Heart right ventricle (tissue), 16 donors: ENCODE data around the gene KCNJ16. TPM values are rescaled to one million over a fixed set of nuclear protein-coding genes. Genes with fewer than 3 reads are reported as not detected.

Experiments used
- ATAC-seq, 8 donors: fragments of 200-7000 bp; cut with Tn5 transposase; one replicate each; pipeline ENCODE4 v1.9.1; 2020; ENCODE audit warnings: mild to moderate bottlenecking in 8 of 8, moderate library complexity in 8 of 8, moderate number of reproducible peaks in 1 of 8
- DNase-seq, 2 donors: peaks; one replicate each; pipeline ENCODE4 v3.0.0-alpha.2; 2020
- H3K27ac ChIP-seq, 10 donors: fragments of 200-600 bp; sonication (generic) in 2 of 10; one replicate each; pipeline versions ENCODE4 v1.5.0 to v1.8.0; 2020 to 2022; ENCODE audit warnings: mild to moderate bottlenecking in 3 of 10
- H3K27me3 ChIP-seq, 7 donors: fragments of 200-600 bp; one replicate each; pipeline ENCODE4 v1.8.0; 2021 to 2022; ENCODE audit warnings: mild to moderate bottlenecking in 2 of 7
- H3K36me3 ChIP-seq, 9 donors: fragments of 200-600 bp; sonication (generic) in 1 of 9; one replicate each; pipeline versions ENCODE4 v1.5.0 to v1.8.0; 2020 to 2022; ENCODE audit warnings: mild to moderate bottlenecking in 2 of 9
- H3K4me1 ChIP-seq, 9 donors: fragments of 200-600 bp; sonication (generic) in 1 of 9; one replicate each; pipeline versions ENCODE4 v1.5.0 to v1.8.0; 2020 to 2022; ENCODE audit warnings: mild to moderate bottlenecking in 4 of 9
- H3K4me3 ChIP-seq, 10 donors: fragments of 200-600 bp; sonication (generic) in 2 of 10; one replicate each; pipeline versions ENCODE4 v1.5.0 to v1.8.0; 2020 to 2022; ENCODE audit warnings: mild to moderate bottlenecking in 7 of 10, moderate library complexity in 2 of 10
- H3K9me3 ChIP-seq, 11 donors: fragments of 200-600 bp in 10 of 11; sonication (generic) in 2 of 11; one replicate each; pipeline versions ENCODE4 v1.5.0 to v1.8.0; 2013 to 2022; ENCODE audit warnings: mild to moderate bottlenecking in 2 of 11, control low read depth in 1 of 11, moderate library complexity in 1 of 11
- CTCF ChIP-seq, 9 donors: fragments of 200-600 bp; sonication (generic) in 2 of 9; IDR thresholded peaks; one replicate each; pipeline versions ENCODE4 v1.5.0 to v1.8.0; 2021 to 2022; ENCODE audit warnings: antibody characterized with exemption in 9 of 9, mild to moderate bottlenecking in 5 of 9, moderate library complexity in 1 of 9
- WGBS, 2 donors: extraction: QIAGEN DNeasy Blood & Tissue Kit; methylation state at CpG; one replicate each; pipeline ENCODE4 v1.1.7; 2013; ENCODE audit warnings: inconsistent platforms in 1 of 2; 5-methylcytosine and 5-hydroxymethylcytosine counted together
- intact Hi-C, 10 donors: fragments of 100-400 bp; cut with DNase I; formaldehyde crosslinking; loops; one replicate each; pipeline versions ENCODE4 v1.11.1 to v1.14.2; 2022
- polyA plus RNA-seq, 2 donors: library from polyadenylated mRNA; stranded (reverse); fragments of 200-250 nt; gene quantifications; one replicate each; pipeline ENCODE4 v1.2.3, GENCODE V29; 2013
- total RNA-seq, 10 donors: library from RNA; stranded (reverse); fragmentation: NEBNext Ultra II Directional in 3 of 10; extraction: Animal tissue kit (Norgen Biotek cat#: 25700) in 3 of 10; gene quantifications; one replicate each; pipeline versions ENCODE4 v1.2.1 to v1.2.4, GENCODE V29; 2021 to 2023
- donor health status: Arrhythmogenic right ventricular cardiomyopathy.
- donor health status: ischemic (EF 13 %, LVEDD 7.1; RV severe dilation, severe dysfunction).
- donor health status: healthy with polysubstance abuse.
- donor health status: DM: no; HTN: yes; CAD: no.
- donor health status: DM: no; HTN: no; CAD: no.
- donor health status: ischemic (EF 25% LVEDD 6.9; RV normal size, moderate dysfunction).
- donor health status: ischemic (EF 25% LVEDD 5.7; RV mildly dilated, moderate dysfunction).
- donor health status: healthy.
- donor health status: DM: yes; HTN: yes; CAD: no.
- donor health status: Ischemic cardiomyopathy.
- donor health status: ischemic (EF 35%, LVEDD 5.7; RV mildly dilated, moderate dysfunction).
- donor health status: nonischemic (EF 11% LVEDD 7.7; RV severe dilation, severe dysfunction).
- donor health status: DM: yes; HTN: yes; CAD: no.
- donor health status: PGD.
- donor health status: ischemic (EF 29% LVEDD 5.4; RV normal size, mild dysfunction).
- donor health status: nonischemic (EF 23%, LVEDD 6.1; RV moderate dilation, normal function).

Gene KCNJ16
- total and polyA plus RNA-seq, 12 donors: 0.09 to 0.24 (median 0.14) TPM; not detected in 8

- intact Hi-C loops: no loop called here
- 79 to 83% methylated on average over 4 of the region's 4 CpGs for WGBS, 2 donors
- H3K27me3 ChIP-seq: no peaks in the 10 kb centered on the region
- no peak overlapping the region for H3K4me3 ChIP-seq
- H3K27ac ChIP-seq: no peak overlapping the region
- ATAC-seq: no peak
- no peak for DNase-seq
- H3K9me3 ChIP-seq: no peaks in the 10 kb centered on the region
- H3K4me1 ChIP-seq: peaks cover 0 to 14% (median 0%) of the 10 kb centered on the region in 9 donors
- TF ChIP-seq CTCF (IDR thresholded peaks at IDR 0.05): no peak
- no peaks in the 10 kb centered on the region for H3K36me3 ChIP-seq
These were observed 20.4 kb downstream of the KCNJ16 start for GRCh38 chr17:70095455-70095854.

GRCh38 chr17:70096861-70097260, 21.8 kb downstream of the KCNJ16 start:
- ATAC-seq: no peak
- WGBS, 2 donors: 71 to 77% methylated on average over 8 of the region's 8 CpGs
- no peak for TF ChIP-seq CTCF (IDR thresholded peaks at IDR 0.05)
- intact Hi-C loops: no loop called here
- Histone ChIP-seq H3K4me1 (peaks cover 0 to 14% (median 0%) of the 10 kb centered on the region in 9 donors), H3K9me3 (no peaks in the 10 kb centered on the region), H3K36me3 (no peaks in the 10 kb centered on the region), H3K4me3 (no peak overlapping the region), H3K27ac (no peak overlapping the region), H3K27me3 (no peaks in the 10 kb centered on the region)
- DNase-seq: no peak

- ATAC-seq (no peak), DNase-seq (no peak)
- intact Hi-C loops: no loop called here
- Histone ChIP-seq H3K4me1 (peaks cover 0 to 14% (median 0%) of the 10 kb centered on the region in 9 donors), H3K27me3 (no peaks in the 10 kb centered on the region), H3K27ac (no peak overlapping the region), H3K9me3 (no peaks in the 10 kb centered on the region), H3K36me3 (no peaks in the 10 kb centered on the region), H3K4me3 (no peak overlapping the region)
- WGBS, 2 donors: 70 to 71% methylated on average over 2 of the region's 2 CpGs
- no peak for TF ChIP-seq CTCF (IDR thresholded peaks at IDR 0.05)
These were observed 23.0 kb downstream of the KCNJ16 start for GRCh38 chr17:70098030-70098429.

- no peak for TF ChIP-seq CTCF (IDR thresholded peaks at IDR 0.05)
- WGBS, 2 donors: 78 to 87% methylated on average over 3 of the region's 3 CpGs
- intact Hi-C loops: no loop called here
- ATAC-seq: no peak
- H3K9me3 ChIP-seq: no peaks in the 10 kb centered on the region
- H3K27me3 ChIP-seq: no peaks in the 10 kb centered on the region
- H3K4me3 ChIP-seq: no peak overlapping the region
- H3K27ac ChIP-seq: no peak overlapping the region
- no peak for DNase-seq
- H3K36me3 ChIP-seq: no peaks in the 10 kb centered on the region
- H3K4me1 ChIP-seq: peaks cover 0 to 14% (median 0%) of the 10 kb centered on the region in 9 donors
These were observed 24.3 kb downstream of the KCNJ16 start for GRCh38 chr17:70099294-70099693.
